Endothelial cell of umbilical vein (primary cell): Measurements from ENCODE around the gene FAM3A. TPM values are rescaled to one million over a fixed set of nuclear protein-coding genes. Genes with fewer than 3 reads are reported as not detected.

Experiments
- BruUV-seq: library from RNA; stranded (reverse); fragments of 400-500 nt; replicated peaks from 2 replicates; lab custom pipeline; 2021; lab: Mats Ljungman, UMichigan
- CTCF ChIA-PET: fragments of 300-600, 350-600 bp; sonication (Branson Sonifier 250); formaldehyde crosslinking; loops from one replicate; lab custom pipeline; 2021; ENCODE audit warnings: antibody characterized with exemption, inconsistent platforms; lab: Charles Lee
- POLR2A ChIA-PET: fragments of 300-600, 350-600 bp; sonication (Branson Sonifier 250); formaldehyde crosslinking; loops from one replicate; lab custom pipeline; 2021; ENCODE audit warnings: antibody characterized with exemption, inconsistent platforms; lab: Charles Lee
- DNase-seq: peaks from one replicate; pipeline ENCODE4 v3.0.0-alpha.2; 2011; ENCODE audit warnings: low read depth, low spot score
- FAIRE-seq: peaks from 2 replicates; lab custom pipeline; 2011; peaks lifted over from hg19 to GRCh38; lab: Jason Lieb, UNC
- H2AFZ ChIP-seq: 2 replicates; pipeline ENCODE4 v1.6.0; 2012; ENCODE audit warnings: low read depth, low read length, control low read depth, inconsistent platforms
- H3K27ac ChIP-seq: 2 replicates; pipeline ENCODE4 v1.5.1; 2011; ENCODE audit warnings: low read depth, mild to moderate bottlenecking, control low read depth, low read length, moderate library complexity; ENCODE audit not compliant: insufficient read depth
- H3K27me3 ChIP-seq, 2 experiments: 2 replicates each; pipeline versions ENCODE4 v1.6.0 to v1.6.1; 2011; ENCODE audit warnings: low read length in 2 of 2, mixed read lengths in 1 of 2; ENCODE audit not compliant: control insufficient read depth in 2 of 2, insufficient read depth in 2 of 2
- H3K36me3 ChIP-seq, 2 experiments: 2 replicates in 1 of 2; 3 replicates in 1 of 2; pipeline ENCODE4 v1.5.1; 2011; ENCODE audit warnings: low read length in 2 of 2, mild to moderate bottlenecking in 1 of 2, moderate library complexity in 1 of 2; ENCODE audit not compliant: control insufficient read depth in 2 of 2, insufficient read depth in 2 of 2; ENCODE audit errors: extremely low read depth in 1 of 2
- H3K4me1 ChIP-seq: 3 replicates; pipeline ENCODE4 v1.5.1; 2011; ENCODE audit warnings: mild to moderate bottlenecking, low read length; ENCODE audit not compliant: control insufficient read depth, insufficient read depth; ENCODE audit errors: extremely low read depth
- H3K4me2 ChIP-seq: 2 replicates; pipeline ENCODE4 v1.6.1; 2011; ENCODE audit warnings: low read length, control low read depth, mixed read lengths; ENCODE audit not compliant: insufficient read depth
- H3K4me3 ChIP-seq, 3 experiments: fragments of 200-600 bp in 1 of 3; sonication (generic), shearing (Covaris generic) in 1 of 3; replicated peaks in 1 of 3; 2 replicates each; pipeline ENCODE4 v1.5.1; 2011 to 2016; ENCODE audit warnings: control low read depth in 3 of 3, low read length in 3 of 3, mild to moderate bottlenecking in 2 of 3, inconsistent platforms in 1 of 3, low read depth in 1 of 3, moderate library complexity in 1 of 3; ENCODE audit not compliant: insufficient read depth in 1 of 3
- H3K79me2 ChIP-seq: 2 replicates; pipeline ENCODE4 v1.6.0; 2012; ENCODE audit warnings: low read length, inconsistent platforms; ENCODE audit not compliant: control insufficient read depth, insufficient read depth
- H3K9ac ChIP-seq: replicated peaks from 2 replicates; pipeline ENCODE3; 2011; ENCODE audit warnings: low read length, control low read depth; ENCODE audit not compliant: insufficient read depth; ENCODE audit errors: extremely low read depth
- H3K9me1 ChIP-seq: replicated peaks from 3 replicates; pipeline ENCODE4 v1.6.0; 2011; ENCODE audit warnings: mild to moderate bottlenecking, low read length; ENCODE audit not compliant: control insufficient read depth, insufficient read depth; ENCODE audit errors: extremely low read depth
- H3K9me3 ChIP-seq: replicated peaks from 2 replicates; pipeline ENCODE4 v1.5.1; 2012; ENCODE audit warnings: low read length, inconsistent platforms; ENCODE audit not compliant: control insufficient read depth, insufficient read depth
- H4K20me1 ChIP-seq: replicated peaks from 2 replicates; pipeline ENCODE3; 2011; ENCODE audit warnings: mild to moderate bottlenecking, low read length; ENCODE audit not compliant: control insufficient read depth, insufficient read depth; ENCODE audit errors: extremely low read depth
- EZH2 ChIP-seq: IDR thresholded peaks from 2 replicates; pipeline ENCODE4 v1.6.1; 2012; ENCODE audit warnings: borderline replicate concordance, low read depth, mild to moderate bottlenecking, moderate library complexity, low read length, inconsistent platforms; ENCODE audit not compliant: severe bottlenecking
- FOS ChIP-seq: IDR thresholded peaks from 2 replicates; pipeline ENCODE4 v1.6.1; 2011; ENCODE audit warnings: mild to moderate bottlenecking, low read length, moderate library complexity, borderline replicate concordance; ENCODE audit not compliant: insufficient read depth
- GATA2 ChIP-seq: IDR thresholded peaks from 2 replicates; pipeline ENCODE4 v1.7.0; 2011; ENCODE audit warnings: low read depth, mild to moderate bottlenecking, moderate library complexity, mixed read lengths, low read length; ENCODE audit not compliant: insufficient read length, insufficient read depth
- JUN ChIP-seq: IDR thresholded peaks from 2 replicates; pipeline ENCODE4 v1.6.1; 2011; ENCODE audit warnings: borderline replicate concordance, low read depth; ENCODE audit not compliant: insufficient read length, insufficient read depth
- MYC ChIP-seq: IDR thresholded peaks from one replicate; pipeline ENCODE4 v1.6.1; 2011; ENCODE audit warnings: mild to moderate bottlenecking, low read depth, low read length
- POLR2A ChIP-seq: IDR thresholded peaks from 2 replicates; pipeline ENCODE4 v1.6.1; 2012; ENCODE audit warnings: low read depth, mild to moderate bottlenecking, control low read depth, low read length
- POLR2AphosphoS5 ChIP-seq: IDR thresholded peaks from 2 replicates; pipeline ENCODE4 v1.6.1; 2012; ENCODE audit warnings: low read depth, mild to moderate bottlenecking, control low read depth, low read length, moderate library complexity; ENCODE audit not compliant: insufficient read depth
- dilution Hi-C: fragments of 300-500 bp; cut with MboI; formaldehyde crosslinking; loops from one replicate; pipeline ENCODE4 v1.15.0; 2019; ENCODE audit warnings: low sequenced_read_pairs; ENCODE audit not compliant: extremely low pct_ligation_motif_present
- intact Hi-C: fragments of 100-400 bp; cut with micrococcal nuclease; formaldehyde crosslinking; loops from one replicate; pipeline ENCODE4 v1.10.0; 2022
- polyA plus RNA-seq, 4 experiments: library from polyadenylated mRNA; depleted of rRNA in 3 of 4; stranded (reverse) in 3 of 4; unstranded in 1 of 4; fragments of >200 nt; gene quantifications; 2 replicates each; pipeline versions ENCODE4 v1.2.1 to v1.2.3, GENCODE V29; 2011 to 2012; ENCODE audit warnings: missing spikeins in 1 of 4
- total RNA-seq: library from RNA; stranded (reverse); gene quantifications from 2 replicates; pipeline ENCODE4 v1.2.3, GENCODE V29; 2021
- TF ChIP-seq, protein P1 (sequence below), 2 donors: IDR thresholded peaks; 1 replicate in 1 of 2; 2 replicates in 1 of 2; pipeline ENCODE4 v1.5.1; 2011; ENCODE audit warnings: low read length in 2 of 2, mild to moderate bottlenecking in 2 of 2, moderate library complexity in 2 of 2, control low read depth in 1 of 2, inconsistent platforms in 1 of 2, low read depth in 1 of 2; ENCODE audit not compliant: insufficient read depth in 1 of 2; ENCODE audit errors: extremely low read depth in 1 of 2
- TF ChIP-seq, protein P2 (sequence below): IDR thresholded peaks from 2 replicates; pipeline ENCODE4 v1.6.1; 2011; ENCODE audit not compliant: insufficient read depth, insufficient read length

FAM3A gene
- total and polyA plus RNA-seq, 2 donors (not counting 3 experiments of a cell fraction or from before 2014, with no cell fraction given), result 32.0 to 42.9 TPM

- Histone ChIP-seq H2AFZ (no peak overlapping the region), H3K4me2 (no peak overlapping the region), H3K9ac (no peak overlapping the region), H3K27ac (no peak overlapping the region), H3K36me3 (peaks cover 0 to 49% of the 10 kb centered on the region in 2 experiments), H3K9me1 (no peaks in the 10 kb centered on the region), H3K4me1 (no peaks in the 10 kb centered on the region), H3K9me3 (no peaks in the 10 kb centered on the region), H3K79me2 (no peaks in the 10 kb centered on the region), H3K27me3 (no peaks in the 10 kb centered on the region), H4K20me1 (no peaks in the 10 kb centered on the region), H3K4me3 (no peak overlapping the region)
- no peak for FAIRE-seq
- CTCF ChIA-PET, result no interaction called here
- DNase-seq, result no peak
- dilution Hi-C loops (no loop called here), intact Hi-C loops (no loop called here)
- BruUV-seq, result no TSS peak
- TF ChIP-seq EZH2 (no peak), POLR2A (no peak), POLR2AphosphoS5 (no peak), JUN (no peak), MYC (no peak), GATA2 (no peak), FOS (no peak)
- TF ChIP-seq, protein P1, sequence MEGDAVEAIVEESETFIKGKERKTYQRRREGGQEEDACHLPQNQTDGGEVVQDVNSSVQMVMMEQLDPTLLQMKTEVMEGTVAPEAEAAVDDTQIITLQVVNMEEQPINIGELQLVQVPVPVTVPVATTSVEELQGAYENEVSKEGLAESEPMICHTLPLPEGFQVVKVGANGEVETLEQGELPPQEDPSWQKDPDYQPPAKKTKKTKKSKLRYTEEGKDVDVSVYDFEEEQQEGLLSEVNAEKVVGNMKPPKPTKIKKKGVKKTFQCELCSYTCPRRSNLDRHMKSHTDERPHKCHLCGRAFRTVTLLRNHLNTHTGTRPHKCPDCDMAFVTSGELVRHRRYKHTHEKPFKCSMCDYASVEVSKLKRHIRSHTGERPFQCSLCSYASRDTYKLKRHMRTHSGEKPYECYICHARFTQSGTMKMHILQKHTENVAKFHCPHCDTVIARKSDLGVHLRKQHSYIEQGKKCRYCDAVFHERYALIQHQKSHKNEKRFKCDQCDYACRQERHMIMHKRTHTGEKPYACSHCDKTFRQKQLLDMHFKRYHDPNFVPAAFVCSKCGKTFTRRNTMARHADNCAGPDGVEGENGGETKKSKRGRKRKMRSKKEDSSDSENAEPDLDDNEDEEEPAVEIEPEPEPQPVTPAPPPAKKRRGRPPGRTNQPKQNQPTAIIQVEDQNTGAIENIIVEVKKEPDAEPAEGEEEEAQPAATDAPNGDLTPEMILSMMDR (IDR thresholded peaks at IDR 0.05; ENCODE audit: extremely low read depth in 1 of 2, insufficient read depth in 1 of 2, low read depth in 1 of 2, low read length in 2 of 2), result no peak
- TF ChIP-seq, protein P2, sequence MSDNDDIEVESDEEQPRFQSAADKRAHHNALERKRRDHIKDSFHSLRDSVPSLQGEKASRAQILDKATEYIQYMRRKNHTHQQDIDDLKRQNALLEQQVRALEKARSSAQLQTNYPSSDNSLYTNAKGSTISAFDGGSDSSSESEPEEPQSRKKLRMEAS, result no peak
- POLR2A ChIA-PET, result no interaction called here
These were observed 47.8 kb downstream of the FAM3A start for GRCh38 chrX:154468217-154468616.
